Endothelial cell of umbilical vein (primary cell): ENCODE data around the gene SLC4A2. TPM values are rescaled to one million over a fixed set of nuclear protein-coding genes. Genes with fewer than 3 reads are reported as not detected.

Source experiments
- BruUV-seq: library from RNA; stranded (reverse); fragments of 400-500 nt; replicated peaks from 2 replicates; lab custom pipeline; 2021; lab: Mats Ljungman, UMichigan
- CTCF ChIA-PET: fragments of 300-600, 350-600 bp; sonication (Branson Sonifier 250); formaldehyde crosslinking; loops from one replicate; lab custom pipeline; 2021; ENCODE audit warnings: antibody characterized with exemption, inconsistent platforms; lab: Charles Lee
- POLR2A ChIA-PET: fragments of 300-600, 350-600 bp; sonication (Branson Sonifier 250); formaldehyde crosslinking; loops from one replicate; lab custom pipeline; 2021; ENCODE audit warnings: antibody characterized with exemption, inconsistent platforms; lab: Charles Lee
- DNase-seq: peaks from one replicate; pipeline ENCODE4 v3.0.0-alpha.2; 2011; ENCODE audit warnings: low read depth, low spot score
- FAIRE-seq: peaks from 2 replicates; lab custom pipeline; 2011; peaks lifted over from hg19 to GRCh38; lab: Jason Lieb, UNC
- H2AFZ ChIP-seq: 2 replicates; pipeline ENCODE4 v1.6.0; 2012; ENCODE audit warnings: low read depth, low read length, control low read depth, inconsistent platforms
- H3K27ac ChIP-seq: 2 replicates; pipeline ENCODE4 v1.5.1; 2011; ENCODE audit warnings: low read depth, mild to moderate bottlenecking, control low read depth, low read length, moderate library complexity; ENCODE audit not compliant: insufficient read depth
- H3K27me3 ChIP-seq, 2 experiments: 2 replicates each; pipeline versions ENCODE4 v1.6.0 to v1.6.1; 2011; ENCODE audit warnings: low read length in 2 of 2, mixed read lengths in 1 of 2; ENCODE audit not compliant: control insufficient read depth in 2 of 2, insufficient read depth in 2 of 2
- H3K36me3 ChIP-seq, 2 experiments: 2 replicates in 1 of 2; 3 replicates in 1 of 2; pipeline ENCODE4 v1.5.1; 2011; ENCODE audit warnings: low read length in 2 of 2, mild to moderate bottlenecking in 1 of 2, moderate library complexity in 1 of 2; ENCODE audit not compliant: control insufficient read depth in 2 of 2, insufficient read depth in 2 of 2; ENCODE audit errors: extremely low read depth in 1 of 2
- H3K4me1 ChIP-seq: 3 replicates; pipeline ENCODE4 v1.5.1; 2011; ENCODE audit warnings: mild to moderate bottlenecking, low read length; ENCODE audit not compliant: control insufficient read depth, insufficient read depth; ENCODE audit errors: extremely low read depth
- H3K4me2 ChIP-seq: 2 replicates; pipeline ENCODE4 v1.6.1; 2011; ENCODE audit warnings: low read length, control low read depth, mixed read lengths; ENCODE audit not compliant: insufficient read depth
- H3K4me3 ChIP-seq, 3 experiments: fragments of 200-600 bp in 1 of 3; sonication (generic), shearing (Covaris generic) in 1 of 3; replicated peaks in 1 of 3; 2 replicates each; pipeline ENCODE4 v1.5.1; 2011 to 2016; ENCODE audit warnings: control low read depth in 3 of 3, low read length in 3 of 3, mild to moderate bottlenecking in 2 of 3, inconsistent platforms in 1 of 3, low read depth in 1 of 3, moderate library complexity in 1 of 3; ENCODE audit not compliant: insufficient read depth in 1 of 3
- H3K79me2 ChIP-seq: 2 replicates; pipeline ENCODE4 v1.6.0; 2012; ENCODE audit warnings: low read length, inconsistent platforms; ENCODE audit not compliant: control insufficient read depth, insufficient read depth
- H3K9ac ChIP-seq: replicated peaks from 2 replicates; pipeline ENCODE3; 2011; ENCODE audit warnings: low read length, control low read depth; ENCODE audit not compliant: insufficient read depth; ENCODE audit errors: extremely low read depth
- H3K9me1 ChIP-seq: replicated peaks from 3 replicates; pipeline ENCODE4 v1.6.0; 2011; ENCODE audit warnings: mild to moderate bottlenecking, low read length; ENCODE audit not compliant: control insufficient read depth, insufficient read depth; ENCODE audit errors: extremely low read depth
- H3K9me3 ChIP-seq: replicated peaks from 2 replicates; pipeline ENCODE4 v1.5.1; 2012; ENCODE audit warnings: low read length, inconsistent platforms; ENCODE audit not compliant: control insufficient read depth, insufficient read depth
- H4K20me1 ChIP-seq: replicated peaks from 2 replicates; pipeline ENCODE3; 2011; ENCODE audit warnings: mild to moderate bottlenecking, low read length; ENCODE audit not compliant: control insufficient read depth, insufficient read depth; ENCODE audit errors: extremely low read depth
- EZH2 ChIP-seq: IDR thresholded peaks from 2 replicates; pipeline ENCODE4 v1.6.1; 2012; ENCODE audit warnings: borderline replicate concordance, low read depth, mild to moderate bottlenecking, moderate library complexity, low read length, inconsistent platforms; ENCODE audit not compliant: severe bottlenecking
- GATA2 ChIP-seq: IDR thresholded peaks from 2 replicates; pipeline ENCODE4 v1.7.0; 2011; ENCODE audit warnings: low read depth, mild to moderate bottlenecking, moderate library complexity, mixed read lengths, low read length; ENCODE audit not compliant: insufficient read length, insufficient read depth
- JUN ChIP-seq: IDR thresholded peaks from 2 replicates; pipeline ENCODE4 v1.6.1; 2011; ENCODE audit warnings: borderline replicate concordance, low read depth; ENCODE audit not compliant: insufficient read length, insufficient read depth
- POLR2A ChIP-seq: IDR thresholded peaks from 2 replicates; pipeline ENCODE4 v1.6.1; 2012; ENCODE audit warnings: low read depth, mild to moderate bottlenecking, control low read depth, low read length
- dilution Hi-C: fragments of 300-500 bp; cut with MboI; formaldehyde crosslinking; loops from one replicate; pipeline ENCODE4 v1.15.0; 2019; ENCODE audit warnings: low sequenced_read_pairs; ENCODE audit not compliant: extremely low pct_ligation_motif_present
- intact Hi-C: fragments of 100-400 bp; cut with micrococcal nuclease; formaldehyde crosslinking; loops from one replicate; pipeline ENCODE4 v1.10.0; 2022
- polyA plus RNA-seq, 4 experiments: library from polyadenylated mRNA; depleted of rRNA in 3 of 4; stranded (reverse) in 3 of 4; unstranded in 1 of 4; fragments of >200 nt; gene quantifications; 2 replicates each; pipeline versions ENCODE4 v1.2.1 to v1.2.3, GENCODE V29; 2011 to 2012; ENCODE audit warnings: missing spikeins in 1 of 4
- total RNA-seq: library from RNA; stranded (reverse); gene quantifications from 2 replicates; pipeline ENCODE4 v1.2.3, GENCODE V29; 2021
- TF ChIP-seq, protein P1 (sequence below): IDR thresholded peaks from 2 replicates; pipeline ENCODE4 v1.6.1; 2011; ENCODE audit not compliant: insufficient read depth, insufficient read length

SLC4A2 gene
- total and polyA plus RNA-seq, 2 donors (not counting 3 experiments of a cell fraction or from before 2014, with no cell fraction given): 108 to 172 TPM

- Histone ChIP-seq H3K4me1 (no peaks in the 10 kb centered on the region), H3K79me2 (no peaks in the 10 kb centered on the region), H3K9me1 (no peaks in the 10 kb centered on the region), H3K4me3 (no peak within 1 kb of the TSS), H3K27ac (no peak within 1 kb of the TSS), H3K27me3 (peaks cover 0 to 4% of the 10 kb centered on the region in 2 experiments), H3K4me2 (no peak within 1 kb of the TSS), H4K20me1 (no peaks in the 10 kb centered on the region), H3K9me3 (no peaks in the 10 kb centered on the region), H2AFZ (no peak within 1 kb of the TSS), H3K36me3 (no peaks in the 10 kb centered on the region), H3K9ac (no peak within 1 kb of the TSS)
- FAIRE-seq (no peak), DNase-seq (no peak)
- ChIA-PET CTCF (interaction anchor here (1.6 kb wide), 1 partner anchor 9 kb away, joined by 5 read pairs; no protein-coding TSS in a partner anchor), POLR2A (no interaction called here)
- dilution Hi-C loops: no loop called here
- intact Hi-C loops: no loop called here
- BruUV-seq: no TSS peak
- no peak for TF ChIP-seq JUN
Measured at GRCh38 chr7:151047976-151048815, 11.2 kb upstream of the SLC4A2 start, which contains the start of gene ASIC3. TSS of gene ASIC3 (plus strand) at chr7:151048531. CDS start at chr7:151048886, 355 bp downstream.

DNA sequence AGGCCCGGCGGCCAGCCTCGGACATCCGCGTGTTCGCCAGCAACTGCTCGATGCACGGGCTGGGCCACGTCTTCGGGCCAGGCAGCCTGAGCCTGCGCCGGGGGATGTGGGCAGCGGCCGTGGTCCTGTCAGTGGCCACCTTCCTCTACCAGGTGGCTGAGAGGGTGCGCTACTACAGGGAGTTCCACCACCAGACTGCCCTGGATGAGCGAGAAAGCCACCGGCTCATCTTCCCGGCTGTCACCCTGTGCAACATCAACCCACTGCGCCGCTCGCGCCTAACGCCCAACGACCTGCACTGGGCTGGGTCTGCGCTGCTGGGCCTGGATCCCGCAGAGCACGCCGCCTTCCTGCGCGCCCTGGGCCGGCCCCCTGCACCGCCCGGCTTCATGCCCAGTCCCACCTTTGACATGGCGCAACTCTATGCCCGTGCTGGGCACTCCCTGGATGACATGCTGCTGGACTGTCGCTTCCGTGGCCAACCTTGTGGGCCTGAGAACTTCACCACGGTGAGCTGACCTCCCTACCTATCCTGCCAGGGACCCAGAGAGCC, 10.4 kb upstream of the SLC4A2 start:
- Histone ChIP-seq H3K9me3 (no peaks in the 10 kb centered on the region), H3K9me1 (no peaks in the 10 kb centered on the region), H4K20me1 (no peaks in the 10 kb centered on the region), H3K4me2 (no peak overlapping the region), H2AFZ (no peak overlapping the region), H3K4me1 (no peaks in the 10 kb centered on the region), H3K36me3 (no peaks in the 10 kb centered on the region), H3K27ac (no peak overlapping the region), H3K27me3 (peaks cover 0 to 4% of the 10 kb centered on the region in 2 experiments), H3K9ac (no peak overlapping the region), H3K79me2 (no peaks in the 10 kb centered on the region), H3K4me3 (no peak overlapping the region)
- FAIRE-seq: no peak
- ChIA-PET POLR2A (no interaction called here), CTCF (interaction anchor here (1.6 kb wide), 1 partner anchor 10 kb away, joined by 5 read pairs; no protein-coding TSS in a partner anchor)
- no TSS peak for BruUV-seq
- DNase-seq: no peak
- TF ChIP-seq POLR2A: no peak
- TF ChIP-seq JUN: no peak
- TF ChIP-seq, protein P1, sequence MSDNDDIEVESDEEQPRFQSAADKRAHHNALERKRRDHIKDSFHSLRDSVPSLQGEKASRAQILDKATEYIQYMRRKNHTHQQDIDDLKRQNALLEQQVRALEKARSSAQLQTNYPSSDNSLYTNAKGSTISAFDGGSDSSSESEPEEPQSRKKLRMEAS: no peak
- no peak for TF ChIP-seq GATA2
- TF ChIP-seq EZH2: no peak
- intact Hi-C loops: no loop called here
- dilution Hi-C loops: no loop called here
